ENCODE measurements around the gene SLC5A11.

SLC5A11 gene

GRCh38 chr16:24953306-24953705, 107.5 kb downstream of the SLC5A11 start:
- TF ChIP-seq SIN3A (IDR thresholded peaks at IDR 0.05; ENCODE audit: borderline replicate concordance, insufficient read depth, low read length) (no peak), TAF1 (IDR thresholded peaks at IDR 0.05; ENCODE audit: borderline replicate concordance, insufficient read depth, low read length) (no peak), POLR2AphosphoS5 (IDR thresholded peaks at IDR 0.05; ENCODE audit: low read depth, low read length) (no peak), FOXP2 (optimal IDR thresholded peaks at IDR 0.05; ENCODE audit: borderline replicate concordance, extremely low read depth, extremely low read length, insufficient read depth) (no peak), REST (IDR thresholded peaks at IDR 0.05; ENCODE audit: insufficient read depth in 1 of 2, low read depth in 2 of 2, low read length in 2 of 2) (no peak)

- TF ChIP-seq SIN3A (IDR thresholded peaks at IDR 0.05; ENCODE audit: borderline replicate concordance, insufficient read depth, low read length), result no peak
- TF ChIP-seq TAF1 (IDR thresholded peaks at IDR 0.05; ENCODE audit: borderline replicate concordance, insufficient read depth, low read length), result no peak
- TF ChIP-seq REST (IDR thresholded peaks at IDR 0.05; ENCODE audit: insufficient read depth in 1 of 2, low read depth in 2 of 2, low read length in 2 of 2), result no peak
- TF ChIP-seq FOXP2 (optimal IDR thresholded peaks at IDR 0.05; ENCODE audit: borderline replicate concordance, extremely low read depth, extremely low read length, insufficient read depth), result no peak
- no peak for TF ChIP-seq POLR2AphosphoS5 (IDR thresholded peaks at IDR 0.05; ENCODE audit: low read depth, low read length)
Observed at GRCh38 chr16:24953721-24954120, 108.0 kb downstream of the SLC5A11 start.

GRCh38 chr16:24954137-24954536, 108.4 kb downstream of the SLC5A11 start:
- TF ChIP-seq FOXP2 (optimal IDR thresholded peaks at IDR 0.05; ENCODE audit: borderline replicate concordance, extremely low read depth, extremely low read length, insufficient read depth) (no peak), TAF1 (IDR thresholded peaks at IDR 0.05; ENCODE audit: borderline replicate concordance, insufficient read depth, low read length) (no peak), POLR2AphosphoS5 (IDR thresholded peaks at IDR 0.05; ENCODE audit: low read depth, low read length) (no peak), REST (IDR thresholded peaks at IDR 0.05; ENCODE audit: insufficient read depth in 1 of 2, low read depth in 2 of 2, low read length in 2 of 2) (no peak), SIN3A (IDR thresholded peaks at IDR 0.05; ENCODE audit: borderline replicate concordance, insufficient read depth, low read length) (no peak)

GRCh38 chr16:24955975-24956731, 110.4 kb downstream of the SLC5A11 start:
- no peak for TF ChIP-seq SIN3A (IDR thresholded peaks at IDR 0.05; ENCODE audit: borderline replicate concordance, insufficient read depth, low read length)
- no peak for TF ChIP-seq FOXP2 (optimal IDR thresholded peaks at IDR 0.05; ENCODE audit: borderline replicate concordance, extremely low read depth, extremely low read length, insufficient read depth)
- no peak for TF ChIP-seq REST (IDR thresholded peaks at IDR 0.05; ENCODE audit: insufficient read depth in 1 of 2, low read depth in 2 of 2, low read length in 2 of 2)
- TF ChIP-seq TAF1 (IDR thresholded peaks at IDR 0.05; ENCODE audit: borderline replicate concordance, insufficient read depth, low read length), result no peak
- no peak for TF ChIP-seq POLR2AphosphoS5 (IDR thresholded peaks at IDR 0.05; ENCODE audit: low read depth, low read length)

All from PFSK-1 (cell line).